HCT116 (cell line): ENCODE results near the gene RYR3. TPM values are rescaled to one million over a fixed set of nuclear protein-coding genes. Genes with fewer than 3 reads are reported as not detected.

ENCODE experiments used
- ATAC-seq: fragments of 200-7000 bp; cut with Tn5 transposase; 2 replicates; pipeline ENCODE4 v1.9.1; 2020; ENCODE audit warnings: mild to moderate bottlenecking, moderate library complexity
- BruUV-seq: library from RNA; stranded (reverse); fragments of 400-500 nt; replicated peaks from 2 replicates; lab custom pipeline; 2021; lab: Mats Ljungman, UMichigan
- CTCF ChIA-PET: fragments of 300-600 bp; sonication (Branson Sonifier 250); formaldehyde crosslinking; loops from one replicate; lab custom pipeline; 2021; ENCODE audit warnings: antibody characterized with exemption; lab: Charles Lee
- POLR2A ChIA-PET: fragments of 300-600, 350-600 bp; sonication (Branson Sonifier 250); formaldehyde crosslinking; loops from one replicate; lab custom pipeline; 2021; ENCODE audit warnings: antibody characterized with exemption; lab: Charles Lee
- RAD21 ChIA-PET, 2 experiments: fragments of 300-600 bp; sonication (Branson Sonifier 250); formaldehyde crosslinking; loops; one replicate each; lab custom pipeline; 2023; ENCODE audit warnings: low total read pairs in 2 of 2; ENCODE audit not compliant: uncharacterized antibody in 2 of 2, unreplicated experiment in 2 of 2, low non-redundant PET in 1 of 2; lab: Charles Lee
- DNase-seq: peaks from one replicate; pipeline ENCODE4 v3.0.0-alpha.2; 2010; ENCODE audit warnings: low read depth, low spot score
- H2AFZ ChIP-seq: fragments of 200-600 bp; shearing (Covaris generic), sonication (generic); 2 replicates; pipeline ENCODE4 v1.6.1; 2017; ENCODE audit warnings: low read depth, mixed run types, mixed read lengths, antibody characterized with exemption, low read length; ENCODE audit not compliant: poor library complexity, severe bottlenecking
- H3K27ac ChIP-seq: 2 replicates; pipeline ENCODE4 v1.5.1; 2012; ENCODE audit warnings: low read depth, low read length
- H3K27me3 ChIP-seq: fragments of 200-600 bp; sonication (generic); 2 replicates; pipeline ENCODE4 v1.6.1; 2016; ENCODE audit warnings: mixed run types, low read length, mixed read lengths; ENCODE audit not compliant: insufficient read depth
- H3K36me3 ChIP-seq, 2 experiments: fragments of 200-500 bp in 1 of 2; fragments of 200-600 bp in 1 of 2; sonication (Bioruptor generic) in 1 of 2; sonication (generic) in 1 of 2; 2 replicates each; pipeline versions ENCODE4 v1.5.1 to v1.6.1; 2014 to 2016; ENCODE audit warnings: low read length in 2 of 2, inconsistent platforms in 1 of 2, mixed read lengths in 1 of 2, mixed run types in 1 of 2; ENCODE audit not compliant: insufficient read depth in 2 of 2, control insufficient read depth in 1 of 2
- H3K4me1 ChIP-seq, 2 experiments: fragments of 200-600 bp in 1 of 2; sonication (generic) in 1 of 2; 2 replicates each; pipeline versions ENCODE4 v1.5.1 to v1.6.1; 2012 to 2017; ENCODE audit warnings: low read length in 2 of 2, inconsistent platforms in 1 of 2, mild to moderate bottlenecking in 1 of 2, mixed read lengths in 1 of 2, mixed run types in 1 of 2, moderate library complexity in 1 of 2; ENCODE audit not compliant: insufficient read depth in 2 of 2, control insufficient read depth in 1 of 2
- H3K4me2 ChIP-seq: fragments of 200-600 bp; sonication (generic); 2 replicates; pipeline ENCODE4 v1.6.1; 2017; ENCODE audit warnings: mixed run types, low read length, mixed read lengths
- H3K4me3 ChIP-seq, 2 experiments: fragments of 200-600 bp in 1 of 2; sonication (generic) in 1 of 2; replicated peaks in 1 of 2; 2 replicates each; pipeline ENCODE4 v1.5.1; 2011 to 2016; ENCODE audit warnings: low read length in 2 of 2, control low read depth in 1 of 2, low read depth in 1 of 2, mild to moderate bottlenecking in 1 of 2, mixed read lengths in 1 of 2, mixed run types in 1 of 2
- H3K79me2 ChIP-seq: fragments of 200-600 bp; sonication (generic); 2 replicates; pipeline ENCODE4 v1.6.1; 2017; ENCODE audit warnings: mild to moderate bottlenecking, mixed run types, low read length, moderate library complexity, mixed read lengths; ENCODE audit not compliant: insufficient read depth
- H3K9ac ChIP-seq: fragments of 200-600 bp; sonication (generic); 2 replicates; pipeline ENCODE4 v1.6.1; 2016; ENCODE audit warnings: low read length, mixed read lengths
- H3K9me2 ChIP-seq: fragments of 200-600 bp; sonication (generic), shearing (Covaris generic); 2 replicates; pipeline ENCODE4 v1.6.1; 2017; ENCODE audit warnings: mixed run types, mild to moderate bottlenecking, moderate library complexity; ENCODE audit not compliant: insufficient read depth
- H3K9me3 ChIP-seq, 2 experiments: fragments of 200-500 bp in 1 of 2; fragments of 200-600 bp in 1 of 2; sonication (Bioruptor generic) in 1 of 2; sonication (generic) in 1 of 2; 2 replicates each; pipeline ENCODE4 v1.6.1; 2014 to 2017; ENCODE audit warnings: low read length in 2 of 2, mixed read lengths in 2 of 2, inconsistent platforms in 1 of 2, low read depth in 1 of 2, mild to moderate bottlenecking in 1 of 2, mixed run types in 1 of 2, moderate library complexity in 1 of 2; ENCODE audit not compliant: control insufficient read depth in 1 of 2, insufficient read depth in 1 of 2
- H4K20me1 ChIP-seq: fragments of 200-600 bp; sonication (generic), shearing (Covaris generic); 2 replicates; pipeline ENCODE4 v1.6.1; 2017; ENCODE audit warnings: mixed run types, mild to moderate bottlenecking, moderate library complexity; ENCODE audit not compliant: insufficient read depth
- CBX3 ChIP-seq: IDR thresholded peaks from 2 replicates; pipeline ENCODE4 v1.6.1; 2012; ENCODE audit warnings: low read depth
- CEBPB ChIP-seq: IDR thresholded peaks from 2 replicates; pipeline ENCODE4 v1.6.1; 2012; ENCODE audit warnings: low read depth
- EGR1 ChIP-seq: IDR thresholded peaks from 2 replicates; pipeline ENCODE4 v1.6.1; 2012; ENCODE audit warnings: low read depth
- ELF1 ChIP-seq: IDR thresholded peaks from 2 replicates; pipeline ENCODE4 v1.6.1; 2012; ENCODE audit warnings: low read depth, borderline replicate concordance
- EZH2phosphoT487 ChIP-seq: fragments of 200-600 bp; IDR thresholded peaks from 2 replicates; pipeline ENCODE4 v1.6.1; 2018; ENCODE audit warnings: antibody characterized with exemption, borderline replicate concordance
- JUND ChIP-seq: IDR thresholded peaks from 2 replicates; pipeline ENCODE4 v1.6.1; 2012
- POLR2A ChIP-seq: IDR thresholded peaks from 2 replicates; pipeline ENCODE4 v1.7.0; 2011; ENCODE audit warnings: borderline replicate concordance; ENCODE audit not compliant: insufficient read depth, insufficient read length; ENCODE audit errors: extremely low read depth
- POLR2AphosphoS5 ChIP-seq: IDR thresholded peaks from 2 replicates; pipeline ENCODE4 v1.6.1; 2011; ENCODE audit warnings: mild to moderate bottlenecking, low read depth, low read length, moderate library complexity
- RAD21 ChIP-seq: IDR thresholded peaks from 2 replicates; pipeline ENCODE4 v1.6.1; 2012; ENCODE audit warnings: low read depth, mild to moderate bottlenecking
- REST ChIP-seq: IDR thresholded peaks from 2 replicates; pipeline ENCODE4 v1.6.1; 2012; ENCODE audit warnings: low read depth
- SIN3A ChIP-seq: IDR thresholded peaks from 2 replicates; pipeline ENCODE4 v1.6.1; 2012; ENCODE audit warnings: low read depth
- SP1 ChIP-seq: IDR thresholded peaks from 2 replicates; pipeline ENCODE4 v1.6.1; 2012; ENCODE audit warnings: low read depth
- SRF ChIP-seq: IDR thresholded peaks from 2 replicates; pipeline ENCODE4 v1.6.1; 2012; ENCODE audit warnings: low read depth
- YY1 ChIP-seq: IDR thresholded peaks from 2 replicates; pipeline ENCODE4 v1.6.1; 2011; ENCODE audit warnings: low read length, low read depth, moderate library complexity, mild to moderate bottlenecking; ENCODE audit not compliant: insufficient replicate concordance; ENCODE audit errors: extremely low read depth
- ZBTB33 ChIP-seq: IDR thresholded peaks from 2 replicates; pipeline ENCODE4 v1.6.1; 2011; ENCODE audit warnings: mild to moderate bottlenecking, low read length, moderate library complexity; ENCODE audit not compliant: insufficient replicate concordance; ENCODE audit errors: extremely low read depth
- ZFX ChIP-seq: fragments of 450-650 bp; IDR thresholded peaks from 2 replicates; pipeline ENCODE4 v1.6.1; 2017
- ZNF274 ChIP-seq: fragments of 200-500 bp; sonication (Bioruptor generic); IDR thresholded peaks from 2 replicates; pipeline ENCODE4 v1.6.1; 2014; ENCODE audit warnings: mild to moderate bottlenecking, low read depth, low read length, inconsistent platforms
- intact Hi-C: fragments of 100-400 bp; cut with micrococcal nuclease; formaldehyde crosslinking; loops from 2 replicates; pipeline ENCODE4 v1.10.0; 2022
- total RNA-seq: library from RNA; stranded (reverse); gene quantifications from one replicate; pipeline ENCODE4 v1.2.1, GENCODE V29; 2021; ENCODE audit not compliant: unreplicated experiment

The RYR3 gene
- total RNA-seq, 1 experiment from 2014 or later: not detected

GRCh38 chr15:33872416-33873106 is 561.8 kb downstream of the RYR3 start:
- Histone ChIP-seq H3K4me3 (no peak overlapping the region), H3K27me3 (no peaks in the 10 kb centered on the region), H3K4me2 (no peak overlapping the region), H3K9me3 (no peaks in the 10 kb centered on the region), H3K9me2 (no peaks in the 10 kb centered on the region), H3K27ac (no peak overlapping the region), H3K4me1 (no peaks in the 10 kb centered on the region), H3K36me3 (no peaks in the 10 kb centered on the region), H4K20me1 (no peaks in the 10 kb centered on the region), H3K79me2 (no peaks in the 10 kb centered on the region), H2AFZ (no peak overlapping the region), H3K9ac (no peak overlapping the region)
- ATAC-seq (no peak), DNase-seq (no peak)
- POLR2A ChIA-PET: no interaction called here
- RAD21 ChIA-PET: no interaction called here
- CTCF ChIA-PET: interaction anchor here (0.5 kb wide), 1 partner anchor 1880 kb away, joined by 3 read pairs; no protein-coding TSS in a partner anchor
- intact Hi-C loops: no loop called here
- TF ChIP-seq ZBTB33 (no peak), YY1 (no peak), ZFX (no peak), POLR2AphosphoS5 (no peak), SP1 (no peak), EGR1 (no peak), SRF (no peak), EZH2phosphoT487 (no peak), RAD21 (no peak), CEBPB (no peak), CBX3 (no peak), SIN3A (no peak), JUND (no peak), ZNF274 (no peak), ELF1 (no peak), POLR2A (no peak), REST (no peak)
- no TSS peak for BruUV-seq
